BJ (cell line): Measurements from ENCODE around the gene PBX1. TPM values are rescaled to one million over a fixed set of nuclear protein-coding genes. Genes with fewer than 3 reads are reported as not detected.
A peak's percentile ranks its signal among the peaks of the same experiment; 100 is the strongest.
"Not testable (repeated sequence)": the region's sequence is repeated elsewhere in the genome, so short reads cannot be mapped to it uniquely, and the experiment has no call there.

Experiments
- CTCF ChIA-PET: fragments of 350-600 bp; formaldehyde crosslinking; extraction: SDS; loops from one replicate; lab custom pipeline; 2021; ENCODE audit warnings: antibody characterized with exemption, inconsistent platforms; lab: Yijun Ruan, JAX
- POLR2A ChIA-PET: fragments of 300-600 bp; sonication (Branson Sonifier 250); formaldehyde crosslinking; extraction: SDS; loops from one replicate; lab custom pipeline; 2021; ENCODE audit warnings: antibody characterized with exemption; lab: Charles Lee
- DNase-seq: peaks from one replicate; pipeline ENCODE4 v3.0.0-alpha.2; 2011; ENCODE audit warnings: low read depth
- H3K27me3 ChIP-seq: 2 replicates; pipeline ENCODE4 v1.6.0; 2011; ENCODE audit warnings: low read length; ENCODE audit not compliant: control insufficient read depth, insufficient read depth
- H3K36me3 ChIP-seq: 2 replicates; pipeline ENCODE4 v1.5.1; 2011; ENCODE audit warnings: low read length; ENCODE audit not compliant: control insufficient read depth, insufficient read depth
- H3K4me3 ChIP-seq: 2 replicates; pipeline ENCODE4 v1.5.1; 2011; ENCODE audit warnings: low read depth, mild to moderate bottlenecking, control low read depth, low read length
- CTCF ChIP-seq: IDR thresholded peaks from 2 replicates; pipeline ENCODE4 v1.5.1; 2011; ENCODE audit warnings: low read depth, mild to moderate bottlenecking, control low read depth, inconsistent platforms, low read length, moderate library complexity; ENCODE audit not compliant: insufficient read depth
- polyA plus RNA-seq: library from polyadenylated mRNA; depleted of rRNA; stranded (reverse); fragments of >200 nt; gene quantifications from 2 replicates; pipeline ENCODE4 v1.2.3, GENCODE V29; 2011

Gene PBX1
- polyA plus RNA-seq, 1 experiment = 46.1 TPM

- ChIA-PET CTCF (interaction anchor here (0.6 to 1.3 kb wide), 2 partner anchors 16 to 692 kb away, joined by 3 read pairs; no protein-coding TSS in a partner anchor), POLR2A (no interaction called here)
- no peak for DNase-seq
- Histone ChIP-seq H3K4me3 (no peak overlapping the region), H3K36me3 (no peaks in the 10 kb centered on the region), H3K27me3 (peaks cover 1% of the 10 kb centered on the region)
- TF ChIP-seq CTCF = no peak
Measured at GRCh38 chr1:164534863-164535610, 23.9 kb upstream of the PBX1 start.

GRCh38 chr1:164552463-164552988, 6.5 kb upstream of the PBX1 start:
- POLR2A ChIA-PET, H3K36me3 ChIP-seq, CTCF ChIA-PET, H3K27me3 ChIP-seq, H3K4me3 ChIP-seq, DNase-seq: not testable (repeated sequence)

GRCh38 chr1:164557270-164557669, 1.7 kb upstream of the PBX1 start:
- ChIA-PET POLR2A (interaction anchor here (0.6 kb wide), 1 partner anchor 46 kb away, joined by 4 read pairs; no protein-coding TSS in a partner anchor), CTCF (interaction anchor here (2.4 kb wide), 1 partner anchor 230 kb away, joined by 7 read pairs; no protein-coding TSS in a partner anchor)
- no peak for TF ChIP-seq CTCF
- H3K27me3 ChIP-seq = no peaks in the 10 kb centered on the region
- H3K4me3 ChIP-seq = no peak overlapping the region
- no peaks in the 10 kb centered on the region for H3K36me3 ChIP-seq
- DNase-seq = no peak

- H3K27me3 ChIP-seq = no peaks in the 10 kb centered on the region
- TF ChIP-seq CTCF = no peak
- ChIA-PET POLR2A (interaction anchor here (0.6 to 1.0 kb wide), 5 partner anchors 32 to 662 kb away, joined by 3 to 6 read pairs (median 3); no protein-coding TSS in a partner anchor), CTCF (interaction anchor here (1.4 to 2.4 kb wide), 2 partner anchors 223 to 228 kb away, joined by 3 to 7 read pairs; no protein-coding TSS in a partner anchor)
- peak overlapping the region; percentile 83 for H3K4me3 ChIP-seq
- H3K36me3 ChIP-seq = no peaks in the 10 kb centered on the region
- DNase-seq = no peak
Measured at GRCh38 chr1:164559342-164560051, 513 bp downstream of the PBX1 start.

GRCh38 chr1:164560121-164560541, 1.1 kb downstream of the PBX1 start:
- ChIA-PET POLR2A (interaction anchor here (0.6 kb wide), 1 partner anchor 32 kb away, joined by 3 read pairs; no protein-coding TSS in a partner anchor), CTCF (no interaction called here)
- TF ChIP-seq CTCF = no peak
- Histone ChIP-seq H3K27me3 (no peaks in the 10 kb centered on the region), H3K36me3 (no peaks in the 10 kb centered on the region), H3K4me3 (peak overlapping the region; percentile 83)
- no peak for DNase-seq
